ENCODE data around the gene UBE2V1. TPM values are rescaled to one million over a fixed set of nuclear protein-coding genes. Genes with fewer than 3 reads are reported as not detected.

UBE2V1 gene
- total RNA-seq, 1 donor from 2014 or later, result 106 TPM

- Mint-ChIP-seq H3K9me3 (ENCODE audit: unreplicated experiment) (no peaks in the 10 kb centered on the region), H3K4me3 (ENCODE audit: unreplicated experiment) (no peak overlapping the region), H3K36me3 (ENCODE audit: unreplicated experiment) (peaks cover 32% of the 10 kb centered on the region), H3K27me3 (ENCODE audit: unreplicated experiment) (no peaks in the 10 kb centered on the region), H3K27ac (ENCODE audit: unreplicated experiment) (peak overlapping the region; percentile 39), H3K4me1 (ENCODE audit: unreplicated experiment) (peaks cover 16% of the 10 kb centered on the region)
- DNase-seq (ENCODE audit: extremely low spot score, unreplicated experiment), result no peak
- TF ChIP-seq CTCF (IDR thresholded peaks at IDR 0.05), result no peak
Observed at GRCh38 chr20:50092436-50092835, 20.5 kb downstream of the UBE2V1 start.

DNA sequence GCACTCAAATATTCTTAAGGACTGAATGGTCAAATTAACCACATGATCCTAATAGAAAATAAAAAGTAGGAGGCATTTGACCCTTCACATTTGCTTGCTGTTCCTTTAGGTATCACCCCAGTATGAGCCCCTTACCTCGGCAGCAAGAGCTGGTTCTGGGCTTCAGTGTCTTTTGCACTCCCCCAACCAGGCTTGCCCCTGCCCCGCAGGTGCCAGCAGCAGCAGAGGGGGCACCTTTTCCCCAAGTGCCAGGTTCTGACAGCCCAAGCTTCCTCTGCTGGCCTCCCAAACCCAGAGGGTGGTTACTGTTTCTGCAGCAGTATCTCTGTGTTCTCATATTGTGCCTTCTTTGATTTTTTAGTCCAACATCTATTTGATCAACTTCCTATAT is 23.2 kb downstream of the UBE2V1 start:
- no peak overlapping the region for H3K27ac Mint-ChIP-seq (ENCODE audit: unreplicated experiment)
- no peaks in the 10 kb centered on the region for H3K9me3 Mint-ChIP-seq (ENCODE audit: unreplicated experiment)
- DNase-seq (ENCODE audit: extremely low spot score, unreplicated experiment), result no peak

GRCh38 chr20:50089140-50089786 is 23.7 kb downstream of the UBE2V1 start:
- no peaks in the 10 kb centered on the region for H3K9me3 Mint-ChIP-seq (ENCODE audit: unreplicated experiment)
- H3K4me1 Mint-ChIP-seq (ENCODE audit: unreplicated experiment), result peaks cover 42% of the 10 kb centered on the region
- H3K27me3 Mint-ChIP-seq (ENCODE audit: unreplicated experiment), result no peaks in the 10 kb centered on the region
- peak overlapping the region; percentile 28 for H3K27ac Mint-ChIP-seq (ENCODE audit: unreplicated experiment)
- peaks cover 17% of the 10 kb centered on the region for H3K36me3 Mint-ChIP-seq (ENCODE audit: unreplicated experiment)
- DNase-seq (ENCODE audit: extremely low spot score, unreplicated experiment), result no peak
- TF ChIP-seq CTCF (IDR thresholded peaks at IDR 0.05), result no peak
- no peak overlapping the region for H3K4me3 Mint-ChIP-seq (ENCODE audit: unreplicated experiment)

More for the DNA sequence above, 23.2 kb downstream of the UBE2V1 start:
- H3K4me1 Mint-ChIP-seq (ENCODE audit: unreplicated experiment), result peaks cover 40% of the 10 kb centered on the region
- no peaks in the 10 kb centered on the region for H3K27me3 Mint-ChIP-seq (ENCODE audit: unreplicated experiment)
- H3K36me3 Mint-ChIP-seq (ENCODE audit: unreplicated experiment), result peaks cover 22% of the 10 kb centered on the region
- H3K4me3 Mint-ChIP-seq (ENCODE audit: unreplicated experiment), result no peak overlapping the region
- no peak for TF ChIP-seq CTCF (IDR thresholded peaks at IDR 0.05)

- Mint-ChIP-seq H3K4me3 (ENCODE audit: unreplicated experiment) (no peak overlapping the region), H3K27ac (ENCODE audit: unreplicated experiment) (peak overlapping the region; percentile 75), H3K27me3 (ENCODE audit: unreplicated experiment) (no peaks in the 10 kb centered on the region), H3K9me3 (ENCODE audit: unreplicated experiment) (no peaks in the 10 kb centered on the region), H3K36me3 (ENCODE audit: unreplicated experiment) (peaks cover 11% of the 10 kb centered on the region), H3K4me1 (ENCODE audit: unreplicated experiment) (peaks cover 39% of the 10 kb centered on the region)
- no peak for TF ChIP-seq CTCF (IDR thresholded peaks at IDR 0.05)
- no peak for DNase-seq (ENCODE audit: extremely low spot score, unreplicated experiment)
Observed at GRCh38 chr20:50088022-50088421, 24.9 kb downstream of the UBE2V1 start.

GRCh38 chr20:50085481-50086365 is 27.2 kb downstream of the UBE2V1 start:
- H3K36me3 Mint-ChIP-seq (ENCODE audit: unreplicated experiment), result peaks cover 21% of the 10 kb centered on the region
- peaks cover 36% of the 10 kb centered on the region for H3K4me1 Mint-ChIP-seq (ENCODE audit: unreplicated experiment)
- DNase-seq (ENCODE audit: extremely low spot score, unreplicated experiment), result no peak
- H3K27me3 Mint-ChIP-seq (ENCODE audit: unreplicated experiment), result no peaks in the 10 kb centered on the region
- peak overlapping the region; percentile 75 for H3K27ac Mint-ChIP-seq (ENCODE audit: unreplicated experiment)
- peak; percentile 79 for TF ChIP-seq CTCF (IDR thresholded peaks at IDR 0.05)
- H3K9me3 Mint-ChIP-seq (ENCODE audit: unreplicated experiment), result no peaks in the 10 kb centered on the region
- H3K4me3 Mint-ChIP-seq (ENCODE audit: unreplicated experiment), result peak overlapping the region; percentile 22

Data from osteocyte (in vitro differentiated cells).